NCI-H446 (cell line): ENCODE data around the gene GALNT13.

Experiments used
- DNase-seq, 2 experiments: peaks; one replicate each; lab custom pipeline; 2025; lab: John Stamatoyannopoulos, UW

Gene GALNT13

DNA sequence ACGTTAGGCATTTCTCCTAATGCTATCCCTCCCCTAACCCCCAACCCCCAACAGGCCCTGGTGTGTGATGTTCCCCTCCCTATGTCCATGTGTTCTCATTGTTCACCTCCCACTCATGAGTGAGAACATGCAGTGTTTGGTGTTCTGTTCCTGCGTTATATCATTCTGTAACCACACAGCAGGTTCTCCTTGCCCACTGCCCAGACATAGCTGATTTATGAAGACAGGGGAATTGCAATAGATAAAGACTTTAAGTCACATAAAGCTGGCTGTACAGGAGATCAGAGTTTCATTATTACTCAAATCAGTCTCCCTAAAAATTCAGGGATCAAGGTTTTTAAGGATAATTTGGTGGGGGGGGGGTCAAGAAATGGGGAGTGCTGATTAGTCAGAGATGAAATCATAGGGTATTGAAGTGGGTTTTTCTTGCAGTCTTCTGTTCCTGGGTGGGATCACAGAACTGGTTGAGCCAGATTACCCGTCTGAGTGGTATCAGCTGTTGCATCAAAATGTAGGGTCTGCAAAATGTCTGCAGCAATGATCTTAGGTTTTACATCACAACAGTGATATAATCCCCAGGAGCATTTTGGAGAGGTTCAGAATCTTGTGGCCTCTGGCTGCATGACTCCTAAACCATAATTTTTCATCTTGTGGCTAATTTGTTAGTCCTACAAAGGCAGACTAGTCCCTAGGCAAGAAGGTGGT, 434.7 kb downstream of the GALNT13 start:
- DNase-seq, result no peak

- no peak for DNase-seq
These were observed 435.3 kb downstream of the GALNT13 start for GRCh38 chr2:154307007-154307406.

DNA sequence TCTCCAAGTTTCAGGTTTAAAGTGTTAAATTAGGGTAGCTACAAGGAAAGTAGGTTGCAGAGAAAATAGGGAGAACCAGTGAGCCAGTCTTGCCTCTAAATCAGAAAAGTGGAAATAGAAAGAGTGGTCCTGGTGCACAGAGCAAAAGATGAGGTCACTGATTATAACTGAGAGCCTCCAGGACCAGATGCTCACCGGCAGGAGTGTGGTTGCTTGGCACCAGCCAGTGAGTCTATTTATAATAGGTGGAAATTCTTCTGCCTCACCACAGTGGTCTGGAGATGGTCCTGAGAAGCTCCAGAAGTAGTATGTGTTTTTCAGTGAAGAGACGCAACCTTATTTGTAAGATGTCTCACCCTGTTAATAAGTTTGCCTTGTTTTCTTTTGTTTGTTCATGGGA, 452.9 kb downstream of the GALNT13 start:
- DNase-seq, result peak in 1 of 2 experiments; percentile 4

GRCh38 chr2:154329510-154329909, 457.8 kb downstream of the GALNT13 start:
- DNase-seq, result no peak

DNA sequence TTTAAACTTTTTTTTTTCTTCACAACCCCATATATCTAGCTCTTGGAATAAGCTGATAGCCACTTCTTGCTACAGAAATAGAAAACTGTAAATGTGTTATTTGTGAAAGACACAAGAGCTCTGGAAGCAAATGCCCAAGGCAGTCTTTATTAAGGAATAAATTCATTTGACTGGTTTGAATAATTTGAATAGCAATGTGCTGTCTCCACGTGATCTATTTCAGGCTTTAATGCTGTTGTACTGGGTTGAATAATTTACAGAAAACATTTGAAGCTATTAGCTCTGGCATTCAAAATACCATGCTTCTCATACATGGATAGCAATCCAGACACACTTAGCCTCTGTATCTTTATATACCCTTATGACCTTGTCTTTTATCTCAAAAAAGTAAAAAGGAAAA, 460.1 kb downstream of the GALNT13 start:
- no peak for DNase-seq

DNA sequence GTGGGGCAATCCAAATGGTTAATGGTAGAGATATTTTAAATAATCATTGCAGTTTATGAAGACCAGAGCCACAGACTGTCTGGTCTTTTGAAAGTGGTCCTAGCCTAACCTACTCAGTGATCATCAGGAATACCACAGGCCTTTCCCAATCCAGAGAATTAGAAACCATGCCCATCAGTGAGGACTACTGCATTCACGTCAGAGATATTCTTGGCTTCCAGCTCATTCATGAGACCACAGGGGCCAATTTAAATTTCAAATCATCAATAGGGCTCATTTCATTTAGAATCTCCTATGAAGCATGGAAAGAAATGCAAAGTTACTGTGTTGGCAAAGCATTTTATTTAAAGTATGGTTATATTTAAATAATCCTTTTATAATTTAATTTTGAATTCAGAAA, 464.5 kb downstream of the GALNT13 start:
- no peak for DNase-seq

- DNase-seq, result no peak
These were observed 466.7 kb downstream of the GALNT13 start for GRCh38 chr2:154338352-154338967.

DNA sequence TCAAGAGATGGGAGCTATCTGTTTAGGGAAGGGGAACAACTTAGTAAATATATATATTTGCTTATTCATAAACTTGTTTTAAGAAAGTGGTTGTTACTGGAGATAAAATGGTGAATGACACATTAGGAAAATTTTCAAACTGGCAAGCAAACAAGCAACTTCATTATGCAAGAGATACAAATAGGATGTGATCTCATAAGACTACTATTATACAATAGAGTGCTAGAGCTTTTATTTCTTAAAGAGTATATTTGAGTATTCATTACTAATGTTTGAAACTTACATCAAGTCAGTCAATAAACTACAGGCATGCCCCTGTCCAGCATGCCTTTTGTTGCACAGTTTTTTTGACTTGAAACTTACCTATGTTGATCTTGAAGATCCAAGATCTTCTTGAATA, 471.6 kb downstream of the GALNT13 start:
- no peak for DNase-seq

- DNase-seq, result no peak
These were observed 479.2 kb downstream of the GALNT13 start for GRCh38 chr2:154350911-154351310.

GRCh38 chr2:154361276-154361675, 489.6 kb downstream of the GALNT13 start:
- DNase-seq, result no peak

- no peak for DNase-seq
These were observed 496.4 kb downstream of the GALNT13 start for GRCh38 chr2:154368153-154368552.

DNA sequence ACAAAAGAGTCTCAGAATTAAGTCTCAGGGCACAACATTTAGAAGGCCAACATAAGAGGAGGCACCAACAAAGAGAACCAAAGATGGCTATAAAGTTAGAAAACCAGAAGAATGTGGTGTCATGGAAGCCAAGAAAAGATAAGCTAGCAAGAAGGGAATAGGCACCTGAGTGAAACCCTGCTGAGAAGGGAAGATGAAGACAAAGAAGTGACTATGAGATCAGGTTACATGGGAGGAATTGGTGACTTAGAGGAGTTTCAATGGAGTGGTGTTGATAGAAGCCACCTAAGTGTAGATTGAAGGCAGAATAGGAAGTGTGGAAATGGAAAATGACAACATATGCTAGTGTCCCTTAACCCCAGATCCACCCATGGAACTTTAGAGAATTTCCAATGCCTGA, 499.2 kb downstream of the GALNT13 start:
- no peak for DNase-seq

DNA sequence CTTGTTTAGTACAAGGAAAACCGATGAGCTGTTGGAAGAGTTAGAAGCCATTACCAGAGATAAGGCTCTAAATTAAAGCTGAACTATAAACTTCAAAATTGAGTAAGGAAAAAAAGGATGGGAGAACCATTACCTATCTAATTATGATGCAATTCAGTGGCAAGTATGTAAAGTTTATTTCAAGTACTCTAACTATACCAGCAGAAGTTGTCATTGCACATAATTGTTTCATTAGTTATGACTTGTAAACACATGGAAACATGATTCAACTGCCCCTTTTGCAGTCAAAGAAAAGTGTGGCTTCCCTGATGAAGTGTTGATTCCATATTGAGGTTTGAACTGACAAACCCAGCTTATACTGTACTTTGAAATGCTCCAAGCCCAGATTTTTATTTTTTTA, 502.7 kb downstream of the GALNT13 start:
- no peak for DNase-seq

GRCh38 chr2:154375579-154375931, 503.8 kb downstream of the GALNT13 start:
- DNase-seq, result peak; percentile 43 to 72

GRCh38 chr2:154381931-154382794, 510.4 kb downstream of the GALNT13 start:
- no peak for DNase-seq

GRCh38 chr2:154386186-154386585, 514.5 kb downstream of the GALNT13 start:
- DNase-seq, result no peak

DNA sequence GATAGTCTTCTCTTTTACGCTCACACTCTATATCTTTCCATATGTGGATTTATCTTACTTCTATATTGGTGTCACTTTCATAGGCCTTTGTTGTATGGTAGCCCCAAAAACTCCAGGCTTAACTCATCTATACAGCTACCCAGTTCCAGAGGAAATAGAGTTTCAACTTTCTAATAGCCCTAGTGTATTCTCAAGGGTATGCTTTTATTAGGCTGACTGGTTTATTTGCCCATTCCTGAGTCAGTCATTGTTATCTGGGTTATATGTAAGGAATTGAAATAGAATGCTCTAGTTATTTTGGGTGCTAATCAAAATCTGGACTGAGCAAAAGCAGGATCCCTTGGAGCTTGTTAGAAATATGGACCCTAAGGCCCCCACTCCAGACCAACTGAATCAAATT, 519.3 kb downstream of the GALNT13 start:
- DNase-seq, result no peak

DNA sequence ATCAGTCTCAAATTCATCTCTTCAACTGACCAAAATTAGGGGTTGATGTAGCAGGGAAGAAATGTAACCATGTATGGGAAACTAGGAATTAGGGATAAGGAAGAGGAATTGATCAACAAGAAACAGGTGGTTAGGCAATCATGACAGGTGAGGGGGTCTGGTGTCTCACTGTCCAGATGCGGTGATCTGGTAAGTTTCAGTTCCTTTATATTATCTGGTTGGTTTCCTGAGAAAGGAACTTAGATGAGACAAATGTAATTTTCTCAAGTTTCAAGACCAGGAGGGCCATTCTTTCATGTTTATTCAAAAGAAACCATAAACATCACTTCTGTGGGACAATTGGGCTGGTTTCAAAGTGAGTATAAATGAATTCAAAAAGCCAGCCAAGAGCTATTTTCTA, 520.5 kb downstream of the GALNT13 start:
- no peak for DNase-seq

DNA sequence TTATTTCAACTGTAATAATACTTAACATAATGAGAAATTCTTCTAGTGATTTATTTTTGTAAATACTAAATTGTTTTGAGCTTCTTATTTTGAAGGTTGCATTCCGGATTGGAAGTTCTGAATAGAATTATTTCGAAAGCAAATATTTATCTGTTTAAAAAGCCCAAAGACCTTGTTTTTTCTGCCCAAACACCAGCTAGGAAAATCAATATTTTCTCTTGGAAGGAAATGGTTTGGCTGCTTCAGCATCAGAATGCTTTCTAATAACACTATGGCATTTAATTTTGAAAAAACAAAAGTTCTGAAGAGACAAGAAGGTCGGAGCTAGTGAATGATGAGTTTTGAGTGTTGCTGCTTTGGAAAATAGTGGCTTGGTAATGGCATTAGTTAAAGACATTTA, 522.9 kb downstream of the GALNT13 start:
- DNase-seq, result no peak

GRCh38 chr2:154400563-154401290, 529.0 kb downstream of the GALNT13 start:
- DNase-seq, result no peak

- peak; percentile 15 to 66 for DNase-seq
These were observed 530.5 kb downstream of the GALNT13 start for GRCh38 chr2:154402213-154402612.

DNA sequence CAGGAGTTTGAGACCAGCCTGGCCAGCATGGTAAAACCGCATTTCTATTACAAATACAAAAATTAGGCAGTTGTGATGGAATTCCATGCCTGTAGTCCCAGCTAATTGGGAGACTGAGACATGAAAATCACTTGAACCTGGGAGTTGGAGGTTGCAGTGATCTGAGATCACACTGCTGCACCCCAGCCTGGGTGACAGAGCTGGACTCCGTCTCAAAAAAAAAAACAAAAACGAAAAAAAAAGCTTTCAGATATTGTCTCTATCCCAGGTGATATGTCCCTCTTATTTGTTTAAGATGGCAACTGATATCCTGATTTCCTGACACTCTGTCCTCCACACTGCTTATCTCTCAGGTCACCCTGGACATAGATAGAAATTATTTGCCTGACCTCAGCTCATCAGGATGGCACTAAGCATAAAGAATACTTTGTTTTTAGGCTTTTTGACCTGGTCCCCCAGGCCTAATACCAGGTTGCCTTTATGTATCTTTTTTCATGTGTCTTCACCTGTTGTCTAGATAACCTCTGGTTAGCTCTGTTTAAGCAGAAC, 531.6 kb downstream of the GALNT13 start:
- DNase-seq, result no peak
